ENCODE data around the gene RPL3. TPM values are rescaled to one million over a fixed set of nuclear protein-coding genes. Genes with fewer than 3 reads are reported as not detected.

RPL3 gene
- total RNA-seq, 2 donors from 2014 or later = 908 to 1,235 TPM

DNA sequence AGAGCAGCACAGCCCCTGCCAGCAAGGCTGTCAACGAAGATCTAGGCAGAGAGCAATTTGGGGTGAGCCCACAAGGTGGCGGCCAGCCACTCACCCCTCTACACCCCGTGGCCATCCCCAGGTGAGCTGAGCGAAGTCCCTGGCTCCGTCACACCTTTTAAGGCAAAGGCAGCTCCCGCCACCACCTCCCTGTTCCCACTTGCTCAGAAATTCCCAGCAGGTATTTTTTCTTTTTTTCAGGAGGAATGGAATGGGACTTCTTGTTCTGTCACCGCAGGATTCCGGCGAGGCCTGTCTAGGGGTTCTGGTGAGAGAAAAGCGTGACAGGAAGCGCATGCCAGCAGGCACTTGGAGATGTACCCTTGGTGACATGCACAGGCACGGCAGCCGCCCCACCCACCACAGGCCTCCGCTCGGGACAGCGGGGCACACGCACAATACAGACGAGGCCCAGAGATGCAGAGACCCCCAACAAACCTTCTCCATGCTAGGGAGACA, 10.0 kb downstream of the RPL3 start:
- H3K27ac ChIP-seq = peak overlapping the region; percentile 70 to 72
- H3K4me1 ChIP-seq (ENCODE audit: control insufficient read depth in 1 of 2, low read depth in 2 of 2) = peaks cover 4 to 15% of the 10 kb centered on the region in 2 donors
- ATAC-seq (ENCODE audit: insufficient number of reproducible peaks, low FRiP score, low read depth) (no peak), DNase-seq (ENCODE audit: low spot score) (no peak)
- H3K4me3 ChIP-seq = no peak overlapping the region
- peaks cover 30% of the 10 kb centered on the region for H3K36me3 ChIP-seq
- H3K9me3 ChIP-seq = no peaks in the 10 kb centered on the region
- TF ChIP-seq, protein P1, sequence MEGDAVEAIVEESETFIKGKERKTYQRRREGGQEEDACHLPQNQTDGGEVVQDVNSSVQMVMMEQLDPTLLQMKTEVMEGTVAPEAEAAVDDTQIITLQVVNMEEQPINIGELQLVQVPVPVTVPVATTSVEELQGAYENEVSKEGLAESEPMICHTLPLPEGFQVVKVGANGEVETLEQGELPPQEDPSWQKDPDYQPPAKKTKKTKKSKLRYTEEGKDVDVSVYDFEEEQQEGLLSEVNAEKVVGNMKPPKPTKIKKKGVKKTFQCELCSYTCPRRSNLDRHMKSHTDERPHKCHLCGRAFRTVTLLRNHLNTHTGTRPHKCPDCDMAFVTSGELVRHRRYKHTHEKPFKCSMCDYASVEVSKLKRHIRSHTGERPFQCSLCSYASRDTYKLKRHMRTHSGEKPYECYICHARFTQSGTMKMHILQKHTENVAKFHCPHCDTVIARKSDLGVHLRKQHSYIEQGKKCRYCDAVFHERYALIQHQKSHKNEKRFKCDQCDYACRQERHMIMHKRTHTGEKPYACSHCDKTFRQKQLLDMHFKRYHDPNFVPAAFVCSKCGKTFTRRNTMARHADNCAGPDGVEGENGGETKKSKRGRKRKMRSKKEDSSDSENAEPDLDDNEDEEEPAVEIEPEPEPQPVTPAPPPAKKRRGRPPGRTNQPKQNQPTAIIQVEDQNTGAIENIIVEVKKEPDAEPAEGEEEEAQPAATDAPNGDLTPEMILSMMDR (IDR thresholded peaks at IDR 0.05) = peak; percentile 9
- H3K27me3 ChIP-seq (replicated peaks; ENCODE audit: insufficient read depth) = no peaks in the 10 kb centered on the region

- TF ChIP-seq, protein P1 (IDR thresholded peaks at IDR 0.05) = peak; percentile 3
- H3K27ac ChIP-seq = peak overlapping the region; percentile 70 to 72
- peaks cover 4 to 13% of the 10 kb centered on the region in 2 donors for H3K4me1 ChIP-seq (ENCODE audit: control insufficient read depth in 1 of 2, low read depth in 2 of 2)
- H3K4me3 ChIP-seq = peak overlapping the region; percentile 62
- H3K27me3 ChIP-seq (replicated peaks; ENCODE audit: insufficient read depth) = no peaks in the 10 kb centered on the region
- no peak for DNase-seq (ENCODE audit: low spot score)
- peak; percentile 80 for ATAC-seq (ENCODE audit: insufficient number of reproducible peaks, low FRiP score, low read depth)
- peaks cover 24% of the 10 kb centered on the region for H3K36me3 ChIP-seq
- H3K9me3 ChIP-seq = no peaks in the 10 kb centered on the region
Measured at GRCh38 chr22:39308614-39309363, 10.6 kb downstream of the RPL3 start.

DNA sequence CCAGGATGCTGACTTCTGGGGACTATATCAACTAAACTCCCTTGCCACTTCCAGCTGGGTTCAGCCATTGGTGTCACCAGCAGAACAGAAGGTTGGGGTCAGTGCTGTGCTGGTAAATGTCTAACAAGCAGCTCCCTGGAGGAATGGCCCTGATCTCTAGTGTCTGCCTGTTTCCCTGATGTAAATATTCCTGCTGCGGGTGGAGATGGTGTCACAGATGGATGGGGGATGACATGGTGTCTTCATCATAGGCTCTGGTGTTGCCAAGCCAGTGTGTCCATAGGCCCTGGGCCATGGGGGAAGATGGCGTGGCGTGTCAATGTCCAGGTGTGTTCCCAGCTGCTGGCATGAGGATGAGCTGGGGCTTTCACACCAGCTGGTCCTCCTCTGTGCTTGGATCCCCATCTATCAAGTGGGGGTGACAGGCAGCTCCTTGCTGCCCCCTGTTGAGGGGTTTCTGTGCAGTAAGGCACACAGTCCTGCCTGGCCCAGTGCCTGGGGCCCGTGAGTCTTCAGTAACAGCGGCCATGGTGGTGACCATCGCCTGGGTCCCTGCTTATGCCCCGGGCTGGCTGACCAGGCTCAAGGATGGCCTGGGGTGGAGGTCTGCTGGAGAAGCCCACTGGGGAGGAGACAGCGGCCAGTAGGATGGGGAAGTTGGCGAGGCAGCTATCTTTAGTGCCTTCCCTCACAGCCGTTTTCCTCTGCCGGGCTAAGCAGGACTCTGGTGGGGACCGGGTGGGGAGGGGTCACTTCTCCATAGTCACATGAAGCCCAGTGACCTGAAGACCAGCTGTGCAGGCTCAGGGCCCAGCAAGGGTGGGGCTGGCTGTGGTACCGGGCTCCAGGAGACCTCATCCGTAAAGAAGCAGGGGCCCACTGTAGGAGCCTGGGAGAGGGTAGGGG, 12.7 kb downstream of the RPL3 start:
- Histone ChIP-seq H3K36me3 (peaks cover 3% of the 10 kb centered on the region), H3K27me3 (replicated peaks; ENCODE audit: insufficient read depth) (no peaks in the 10 kb centered on the region), H3K4me3 (no peak overlapping the region), H3K4me1 (ENCODE audit: control insufficient read depth in 1 of 2, low read depth in 2 of 2) (peaks cover 4 to 13% of the 10 kb centered on the region in 2 donors), H3K9me3 (no peaks in the 10 kb centered on the region), H3K27ac (no peak overlapping the region)
- DNase-seq (ENCODE audit: low spot score) (no peak), ATAC-seq (ENCODE audit: insufficient number of reproducible peaks, low FRiP score, low read depth) (no peak)
- TF ChIP-seq, protein P1 (IDR thresholded peaks at IDR 0.05) = no peak

- ATAC-seq (ENCODE audit: insufficient number of reproducible peaks, low FRiP score, low read depth) = no peak
- H3K36me3 ChIP-seq = no peaks in the 10 kb centered on the region
- no peaks in the 10 kb centered on the region for H3K9me3 ChIP-seq
- TF ChIP-seq, protein P1 (IDR thresholded peaks at IDR 0.05) = no peak
- H3K27me3 ChIP-seq (replicated peaks; ENCODE audit: insufficient read depth) = no peaks in the 10 kb centered on the region
- no peak for DNase-seq (ENCODE audit: low spot score)
- H3K27ac ChIP-seq = no peak overlapping the region
- no peak overlapping the region for H3K4me3 ChIP-seq
- peaks cover 17 to 30% of the 10 kb centered on the region in 2 donors for H3K4me1 ChIP-seq (ENCODE audit: control insufficient read depth in 1 of 2, low read depth in 2 of 2)
Measured at GRCh38 chr22:39303892-39304671, 15.3 kb downstream of the RPL3 start.

Measured in thoracic aorta (tissue), 2 donors.